M059J (cell line): ENCODE results near the gene NR1I3. TPM values are rescaled to one million over a fixed set of nuclear protein-coding genes. Genes with fewer than 3 reads are reported as not detected.
"Not testable (repeated sequence)": the region's sequence is repeated elsewhere in the genome, so short reads cannot be mapped to it uniquely, and the experiment has no call there.

Source experiments
- DNase-seq: peaks from one replicate; pipeline ENCODE4 v3.0.0-alpha.2; 2012; ENCODE audit warnings: low read depth
- total RNA-seq: library from RNA; depleted of rRNA; stranded (reverse); fragments of >200 nt; shearing (Covaris generic); gene quantifications from 2 replicates; pipeline ENCODE4 v1.2.3, GENCODE V29; 2014; rRNA removed

NR1I3 gene
- not detected in 2 replicates for total RNA-seq

DNA sequence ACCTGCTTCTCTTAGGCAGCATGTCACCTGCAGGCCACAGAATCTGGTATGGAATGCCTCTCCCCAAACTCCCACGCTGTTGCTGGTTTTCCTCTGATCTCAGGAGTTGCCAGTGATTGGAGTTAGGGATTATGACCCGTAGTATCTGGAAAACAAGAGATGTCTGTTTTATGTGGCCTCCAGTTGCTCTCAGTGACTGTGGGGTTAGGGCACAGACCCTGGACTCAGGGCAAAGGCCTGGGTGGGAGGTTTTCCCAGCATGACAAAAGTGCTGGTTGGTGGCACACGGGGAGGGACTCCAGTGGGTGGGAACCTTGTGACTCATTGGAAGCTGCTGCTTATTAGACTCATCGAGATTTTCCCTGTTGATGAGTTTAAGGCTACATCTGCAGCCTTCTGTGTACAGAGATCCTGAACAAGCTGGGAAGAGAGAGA lies at the start of gene NR1I3:
Gene NR1I3, minus strand, starts transcription at position 165 of the 435 bp plus-strand sequence. CDS start 1,638 bp downstream, outside the sequence.
- no peak for DNase-seq

GRCh38 chr1:161287482-161288054 lies 49.6 kb upstream of the NR1I3 start:
- no peak for DNase-seq

DNA sequence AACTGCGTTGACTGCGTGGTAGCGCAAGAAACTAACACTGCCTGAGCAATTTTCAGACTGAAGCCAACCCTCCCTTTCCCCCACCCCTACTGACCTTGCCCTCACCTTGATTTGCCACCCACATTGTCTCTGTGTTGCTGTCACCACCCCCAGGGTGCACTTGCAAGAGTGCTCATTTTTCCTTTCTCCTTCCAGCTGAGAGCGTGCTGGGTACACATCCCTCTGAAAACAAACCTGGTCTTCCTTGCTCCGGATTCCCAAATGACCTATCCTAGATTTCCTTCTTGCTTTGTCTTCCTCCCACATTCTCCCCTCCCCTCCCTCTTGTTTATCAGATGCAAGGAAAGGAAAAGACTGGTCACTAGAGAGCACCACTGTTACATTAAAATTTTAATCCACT lies 47.5 kb upstream of the NR1I3 start:
- no peak for DNase-seq

DNA sequence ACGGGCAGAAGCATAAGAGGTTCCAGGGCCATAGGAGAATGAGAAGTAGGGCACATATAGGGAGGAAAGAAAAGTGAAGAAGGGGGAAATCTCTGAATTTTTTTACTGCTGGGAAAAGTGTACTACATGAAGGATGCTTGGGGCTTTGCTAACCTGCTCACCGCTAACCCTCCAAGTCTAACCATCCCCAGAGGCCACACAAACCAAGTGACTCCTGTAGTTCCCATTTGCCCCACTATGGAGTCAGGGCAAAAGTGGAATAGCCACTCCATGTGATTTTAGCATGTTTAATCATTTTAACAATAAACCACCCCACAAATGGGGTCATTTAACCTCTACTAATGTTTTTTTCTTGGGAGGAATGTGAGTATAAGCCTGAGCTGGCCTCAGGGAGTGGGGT lies 47.1 kb upstream of the NR1I3 start:
- no peak for DNase-seq

- no peak for DNase-seq
These were observed 45.0 kb upstream of the NR1I3 start for GRCh38 chr1:161282991-161283390.

GRCh38 chr1:161274874-161275273 lies 36.9 kb upstream of the NR1I3 start:
- no peak for DNase-seq

GRCh38 chr1:161273402-161273801 lies 35.4 kb upstream of the NR1I3 start:
- DNase-seq = no peak

GRCh38 chr1:161267321-161267720 lies 29.3 kb upstream of the NR1I3 start:
- peak; percentile 39 for DNase-seq

DNA sequence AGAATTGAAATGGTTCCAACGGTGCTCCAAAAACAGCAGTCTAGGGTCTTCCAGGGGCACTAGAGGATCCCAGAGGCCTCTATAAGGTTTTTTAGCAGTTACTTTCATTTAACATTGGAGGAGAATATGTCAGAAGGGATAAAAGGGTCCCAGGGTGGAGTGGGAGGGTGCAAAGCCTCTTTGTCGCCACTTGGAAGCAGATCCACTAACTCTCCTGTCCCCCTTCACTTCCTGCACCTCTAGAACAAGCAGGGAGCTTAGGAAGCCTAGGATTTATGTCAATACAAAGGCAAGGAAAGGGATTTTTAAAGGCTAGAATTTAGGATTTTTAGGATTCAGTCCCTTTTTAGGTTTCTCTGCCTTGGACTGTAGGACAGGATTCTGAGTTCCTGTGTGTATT lies 28.8 kb upstream of the NR1I3 start:
- DNase-seq = no peak

- DNase-seq = peak; percentile 62
These were observed 28.2 kb upstream of the NR1I3 start for GRCh38 chr1:161266202-161266601.

DNA sequence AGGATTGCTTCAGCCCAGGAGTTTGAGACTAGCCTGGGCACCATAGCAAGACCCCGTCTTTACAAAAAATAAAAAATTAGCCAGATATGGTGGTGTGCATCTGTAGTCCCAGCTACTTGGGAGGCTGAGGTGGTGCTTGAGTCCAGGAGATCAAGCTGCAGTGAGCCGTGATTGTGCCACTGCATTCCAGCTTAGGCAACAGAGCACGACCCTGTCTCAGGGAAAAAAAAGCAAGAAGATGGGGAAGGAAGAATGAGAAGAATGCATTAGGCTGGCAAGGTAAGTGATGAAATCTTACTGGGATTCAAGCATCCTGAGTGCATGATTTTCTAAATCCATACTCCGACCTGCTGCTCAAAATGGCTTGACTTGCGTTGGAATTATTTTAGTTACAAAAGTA lies 27.3 kb upstream of the NR1I3 start:
- DNase-seq = no peak

DNA sequence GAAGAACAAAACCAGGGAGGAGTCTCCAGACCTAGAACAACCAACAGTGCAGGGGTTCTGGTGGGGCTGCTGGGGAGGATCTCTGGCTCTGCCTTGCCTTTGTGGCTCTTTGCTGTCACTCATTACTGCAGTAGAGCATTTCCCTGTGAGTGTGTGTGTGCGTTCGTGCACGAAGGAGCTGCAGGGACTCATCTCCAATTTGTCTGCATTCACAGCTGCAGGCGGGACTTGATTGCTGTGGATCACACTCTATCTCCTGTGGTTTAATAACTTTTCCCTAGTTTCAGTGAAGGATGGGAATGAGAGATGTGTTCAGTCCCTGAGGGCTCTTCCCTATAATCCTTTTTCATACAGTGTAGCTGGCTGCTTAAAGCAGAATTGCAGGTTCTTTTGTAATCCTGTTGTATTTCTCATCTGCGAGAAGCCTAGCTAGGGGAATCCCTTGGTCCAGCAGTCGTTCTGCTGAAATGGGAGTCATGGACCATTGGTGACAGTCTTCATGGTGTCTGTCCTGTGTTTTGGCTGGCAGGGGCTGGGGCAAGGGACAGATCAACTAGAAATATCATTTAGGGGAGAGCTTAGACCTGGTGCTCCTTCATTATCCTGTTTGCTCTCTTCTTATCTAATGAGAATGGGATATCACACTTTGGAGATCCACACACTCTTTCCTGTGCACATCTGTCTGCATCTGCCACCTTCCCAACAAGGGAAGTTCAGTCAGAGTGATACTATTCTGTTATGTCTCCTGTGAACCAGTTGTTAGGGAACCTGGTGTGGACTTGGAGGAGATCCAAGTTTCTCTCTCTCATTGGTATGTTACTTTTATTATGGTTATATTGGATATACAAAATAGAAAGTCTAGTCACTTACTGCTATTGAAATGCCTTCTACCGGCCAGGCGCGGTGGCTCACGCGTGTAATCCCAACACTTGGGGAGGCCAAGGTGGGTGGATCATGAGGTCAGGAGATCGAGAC lies 23.5 kb upstream of the NR1I3 start:
- peak; percentile 11 for DNase-seq

DNA sequence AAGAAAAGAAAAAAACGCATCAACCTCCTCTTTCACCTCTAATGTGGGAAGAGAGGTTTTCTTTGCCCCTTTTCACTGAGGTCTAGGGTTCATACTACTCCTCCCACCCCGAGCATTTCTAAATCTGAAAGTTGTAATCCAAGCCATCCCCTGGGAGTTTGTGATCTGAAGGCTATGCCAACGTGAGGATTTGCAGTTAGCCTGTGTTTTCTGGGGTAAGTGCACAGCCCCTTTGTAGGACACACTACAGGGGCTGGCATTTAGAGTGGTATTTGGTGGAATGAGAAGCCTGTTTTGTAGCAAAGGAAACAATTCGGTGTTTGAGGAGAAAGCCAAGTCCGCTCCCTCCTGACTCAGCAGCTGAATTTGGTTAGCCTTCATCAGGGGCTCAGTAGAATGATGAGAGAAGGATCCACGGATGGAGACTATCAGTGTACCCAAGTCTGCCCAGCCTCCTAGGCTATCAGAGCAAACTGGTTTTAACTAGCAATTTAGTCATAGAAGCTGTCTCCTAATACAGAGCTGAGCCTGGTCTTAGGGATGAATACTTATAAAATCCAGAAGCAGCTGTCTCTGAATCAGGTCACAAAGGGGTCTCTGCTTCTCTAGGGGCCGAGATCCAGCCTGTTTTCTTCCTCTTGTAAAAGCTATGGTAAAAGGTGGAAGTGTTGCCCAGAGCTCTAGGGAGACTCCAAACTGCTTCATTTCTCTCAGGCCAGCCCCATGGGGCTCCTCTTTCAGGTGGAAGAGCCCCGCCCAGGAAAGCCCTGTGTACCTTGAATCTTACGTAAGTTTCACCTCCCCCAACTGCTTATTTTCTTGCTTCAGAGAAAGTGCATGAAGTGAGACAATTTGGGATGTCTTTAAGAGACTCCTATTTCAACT lies 22.6 kb upstream of the NR1I3 start:
- DNase-seq = no peak

DNA sequence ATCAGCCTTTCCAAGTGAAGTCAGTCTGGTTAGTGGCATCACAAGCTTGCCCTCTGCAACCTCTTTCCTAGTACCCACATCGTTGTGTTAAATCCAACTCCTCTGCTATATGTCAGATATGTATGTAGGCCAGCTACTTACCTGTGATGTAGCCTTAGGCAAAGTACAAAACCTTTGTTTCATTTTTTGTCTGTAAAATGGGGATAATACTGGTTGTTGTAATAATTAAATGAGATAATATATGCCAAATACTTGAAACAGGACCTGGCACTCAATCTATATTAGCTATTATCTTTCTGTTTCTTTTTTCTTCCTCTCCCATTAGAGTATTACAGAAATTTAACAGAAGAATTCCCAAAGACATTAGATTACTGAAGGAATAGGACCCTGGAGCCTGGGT lies 21.8 kb upstream of the NR1I3 start:
- DNase-seq = no peak

GRCh38 chr1:161259345-161259702 lies 21.3 kb upstream of the NR1I3 start:
- no peak for DNase-seq

GRCh38 chr1:161258439-161259344 lies 20.7 kb upstream of the NR1I3 start, which contains the start of gene PCP4L1:
Gene PCP4L1 (plus strand): TSS chr1:161258745. CDS start chr1:161258975, 230 bp downstream.
- peak; percentile 37 for DNase-seq

GRCh38 chr1:161257109-161257508 lies 19.1 kb upstream of the NR1I3 start:
- not testable (repeated sequence) for DNase-seq

DNA sequence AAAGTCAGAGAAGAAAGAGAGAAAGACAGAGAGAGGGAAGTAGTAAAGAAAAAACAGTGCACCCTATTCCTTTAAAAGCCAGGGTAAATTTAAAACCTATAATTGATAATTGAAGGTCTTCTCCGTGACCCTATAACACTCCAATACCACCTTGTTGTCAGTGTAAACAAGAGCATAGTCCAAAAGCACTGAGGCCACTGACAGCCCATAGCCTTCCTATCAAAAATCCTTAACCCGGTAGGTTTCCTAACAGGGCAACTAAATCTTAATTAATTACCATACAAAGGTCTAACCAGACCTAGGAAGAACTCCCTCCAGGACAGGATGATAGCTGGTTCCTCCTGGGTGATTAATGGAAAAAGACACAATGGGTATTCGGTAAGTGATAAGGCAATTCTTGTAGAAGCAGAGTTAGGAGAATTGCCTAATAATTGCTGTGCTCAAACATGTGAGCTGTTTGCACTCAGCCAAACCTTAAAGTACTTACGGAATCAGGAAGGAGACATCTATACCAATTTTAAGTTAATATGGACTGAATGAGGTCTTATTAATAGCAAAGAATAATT lies 18.0 kb upstream of the NR1I3 start:
- not testable (repeated sequence) for DNase-seq

GRCh38 chr1:161255302-161255701 lies 17.3 kb upstream of the NR1I3 start:
- not testable (repeated sequence) for DNase-seq

DNA sequence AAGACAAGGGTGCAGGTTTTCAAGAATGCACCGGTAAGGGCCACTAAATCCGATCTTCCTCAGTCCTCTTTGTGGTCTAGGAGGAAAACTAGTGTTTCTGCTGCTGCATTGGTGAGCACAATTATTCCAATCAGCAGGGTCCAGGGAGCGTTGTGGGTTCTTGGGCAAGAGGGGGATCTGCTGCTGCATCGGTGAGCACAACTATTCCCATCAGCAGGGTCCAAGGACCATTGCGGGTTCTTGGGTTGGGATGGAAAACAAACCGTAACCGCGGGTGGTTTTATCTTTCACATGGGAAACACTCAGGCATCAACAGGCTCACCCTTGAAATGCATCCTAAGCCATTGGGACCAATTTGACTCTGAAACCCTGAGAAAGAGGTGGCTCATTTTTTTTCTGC lies 13.6 kb upstream of the NR1I3 start:
- DNase-seq = no peak

DNA sequence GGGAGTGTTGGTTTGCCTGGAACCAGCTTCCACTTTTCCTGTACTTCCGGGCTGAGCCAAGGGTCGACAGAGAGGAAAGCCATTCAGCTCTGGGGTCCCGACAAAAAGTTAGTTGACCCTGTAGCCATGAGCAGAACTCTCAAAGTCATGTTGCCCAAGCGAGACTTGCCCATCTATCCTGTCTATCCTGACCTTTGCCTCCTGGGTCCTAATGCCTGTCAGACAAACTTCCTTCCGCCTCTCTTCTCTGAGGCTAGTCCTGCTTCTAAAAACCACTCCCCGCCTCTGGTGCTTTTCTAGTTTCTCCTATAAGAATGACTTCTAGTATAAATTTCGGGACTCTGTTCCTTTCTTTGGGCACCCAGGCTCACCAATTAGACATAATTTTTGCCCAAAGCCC lies 12.8 kb upstream of the NR1I3 start:
- no peak for DNase-seq
